H1 (cell line): ENCODE data around the gene SLC25A38. TPM values are rescaled to one million over a fixed set of nuclear protein-coding genes. Genes with fewer than 3 reads are reported as not detected.

Experiments used
- CHD1 ChIP-seq: IDR thresholded peaks from 2 replicates; pipeline ENCODE4 v1.6.1; 2012; ENCODE audit warnings: low read depth, low read length, improper control_type of control experiment
- EZH2 ChIP-seq: fragments of 200-600 bp; sonication (generic); IDR thresholded peaks from 2 replicates; pipeline ENCODE4 v1.7.1; 2012; ENCODE audit warnings: low read depth, mild to moderate bottlenecking, moderate library complexity, low read length, inconsistent platforms; ENCODE audit not compliant: severe bottlenecking
- KDM5A ChIP-seq: fragments of 200-600 bp; IDR thresholded peaks from 2 replicates; pipeline ENCODE4 v1.7.1; 2012; ENCODE audit warnings: mild to moderate bottlenecking, low read length, inconsistent platforms, mixed read lengths
- NANOG ChIP-seq: IDR thresholded peaks from 2 replicates; pipeline ENCODE4 v1.6.1; 2011; ENCODE audit warnings: low read length, low read depth, mild to moderate bottlenecking, inconsistent platforms; ENCODE audit not compliant: insufficient read depth, poor library complexity, severe bottlenecking
- NRF1 ChIP-seq: IDR thresholded peaks from 2 replicates; pipeline ENCODE4 v1.6.1; 2011; ENCODE audit warnings: mild to moderate bottlenecking, low read depth, low read length, improper control_type of control experiment
- YY1 ChIP-seq: IDR thresholded peaks from 2 replicates; pipeline ENCODE4 v1.6.1; 2011; ENCODE audit warnings: low read depth, mild to moderate bottlenecking, low read length
- polyA plus RNA-seq, 7 experiments: library from polyadenylated mRNA; depleted of rRNA in 3 of 7; stranded (reverse) in 5 of 7; unstranded in 2 of 7; fragments of >200 nt in 5 of 7; fragments of 200-250 nt in 2 of 7; gene quantifications; 1 replicate in 5 of 7; 2 replicates in 1 of 7; 4 replicates in 1 of 7; pipeline versions ENCODE4 v1.2.1 to v1.2.3, GENCODE V29; 2011 to 2013; ENCODE audit warnings: missing spikeins in 2 of 7, mixed read lengths in 2 of 7
- total RNA-seq: library from RNA; stranded (reverse); fragmentation: NEBNext Ultra II Directional; extraction: Animal tissue kit (Norgen Biotek cat#: 25700); gene quantifications from 2 replicates; pipeline ENCODE4 v1.2.1, GENCODE V29; 2021

Gene SLC25A38
- total and polyA plus RNA-seq, 2 of the 8 experiments (the other 6 are each of a cell fraction or from before 2014, with no cell fraction given) = 41.2 to 45.8 TPM

GRCh38 chr3:39404943-39405686 is 21.9 kb downstream of the SLC25A38 start (continued):
- no peak for TF ChIP-seq KDM5A
- TF ChIP-seq YY1 = 0 out of 2 replicates have a peak, but pooled peaks have one; percentile 39
- no peak for TF ChIP-seq NRF1
- no peak for TF ChIP-seq EZH2
- peak; percentile 72 for TF ChIP-seq NANOG
- no peak for TF ChIP-seq CHD1
